ENCODE data around the gene NT5C1A.

GRCh38 chr1:39696448-39696847 lies 24.5 kb upstream of the NT5C1A start:
- no peak for TF ChIP-seq CTCF (IDR thresholded peaks at IDR 0.05)
- TF ChIP-seq POLR2A (IDR thresholded peaks at IDR 0.05): no peak
- TF ChIP-seq POLR2AphosphoS5 (IDR thresholded peaks at IDR 0.05): no peak

All from sigmoid colon (tissue), 4 donors.